Activated T-helper 17 cell treated with anti-CD3 and anti-CD28 coated beads, Interleukin-2, amount 50 U/mL, for 72 hours (primary cell): ENCODE data around the gene FGF4. TPM values are rescaled to one million over a fixed set of nuclear protein-coding genes. Genes with fewer than 3 reads are reported as not detected.

Source experiments
- ATAC-seq: fragments of 150-1000 bp; cut with Tn5 transposase; replicated peaks from 2 replicates; pipeline ENCODE4 v1.10.0; 2021; ENCODE audit warnings: mild to moderate bottlenecking, moderate library complexity
- H3K27ac Mint-ChIP-seq: one replicate; pipeline ENCODE4 v1.8.0; 2022; ENCODE audit warnings: mixed read lengths
- H3K27me3 Mint-ChIP-seq: one replicate; pipeline ENCODE4 v1.8.0; 2022; ENCODE audit warnings: mixed read lengths
- H3K36me3 Mint-ChIP-seq: one replicate; pipeline ENCODE4 v1.8.0; 2022; ENCODE audit warnings: low read depth, mild to moderate bottlenecking, mixed read lengths
- H3K4me1 Mint-ChIP-seq: one replicate; pipeline ENCODE4 v1.8.0; 2022; ENCODE audit warnings: mixed read lengths
- H3K4me3 Mint-ChIP-seq: one replicate; pipeline ENCODE4 v1.8.0; 2022; ENCODE audit warnings: mild to moderate bottlenecking, mixed read lengths
- H3K9me3 Mint-ChIP-seq: one replicate; pipeline ENCODE4 v1.8.0; 2022; ENCODE audit warnings: mixed read lengths
- total RNA-seq, 2 donors: library from RNA; stranded (reverse); gene quantifications; one replicate each; pipeline ENCODE4 v1.2.3, GENCODE V29; 2022

Gene FGF4, protein sequence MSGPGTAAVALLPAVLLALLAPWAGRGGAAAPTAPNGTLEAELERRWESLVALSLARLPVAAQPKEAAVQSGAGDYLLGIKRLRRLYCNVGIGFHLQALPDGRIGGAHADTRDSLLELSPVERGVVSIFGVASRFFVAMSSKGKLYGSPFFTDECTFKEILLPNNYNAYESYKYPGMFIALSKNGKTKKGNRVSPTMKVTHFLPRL
- total RNA-seq, result not detected

DNA sequence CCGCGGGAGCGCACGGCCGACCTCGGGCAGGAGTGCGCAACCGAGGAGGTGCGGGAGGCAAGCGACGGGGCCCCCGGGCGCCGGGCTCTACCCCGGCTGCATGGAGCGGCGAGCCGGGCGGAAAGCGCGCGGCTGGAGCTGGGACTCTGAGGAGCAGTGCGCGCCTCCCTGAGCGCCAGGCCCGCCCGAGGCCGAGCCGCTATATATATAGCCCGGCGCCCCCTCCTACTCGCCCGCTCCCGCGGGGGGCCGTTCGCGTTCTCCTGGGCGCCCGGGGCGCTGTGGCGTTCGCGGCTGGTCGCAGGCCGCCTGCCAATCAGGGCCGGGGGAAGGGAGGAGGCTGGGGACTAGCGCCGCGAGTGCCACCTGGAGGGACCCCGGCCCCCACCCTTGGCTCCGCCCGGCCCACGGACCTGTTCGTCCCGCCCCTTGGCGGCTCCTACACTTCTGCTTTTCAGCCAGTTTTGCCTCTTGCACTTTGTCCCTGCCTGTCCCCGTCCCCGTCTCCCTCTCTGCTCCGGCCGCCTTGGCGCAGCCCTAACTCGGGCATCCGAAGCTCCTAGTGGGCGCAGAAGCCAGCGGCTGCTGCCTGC is at the start of gene FGF4:
Gene FGF4 (minus strand): TSS at position 179 of the 593 bp plus-strand sequence. CDS start 257 bp downstream, outside the sequence.
- H3K27ac Mint-ChIP-seq, result no peak within 1 kb of the TSS
- no peaks in the 10 kb centered on the region for H3K4me1 Mint-ChIP-seq
- no peaks in the 10 kb centered on the region for H3K36me3 Mint-ChIP-seq
- peaks cover 17% of the 10 kb centered on the region for H3K27me3 Mint-ChIP-seq
- H3K9me3 Mint-ChIP-seq, result no peaks in the 10 kb centered on the region
- no peak for ATAC-seq
- H3K4me3 Mint-ChIP-seq, result no peak within 1 kb of the TSS

DNA sequence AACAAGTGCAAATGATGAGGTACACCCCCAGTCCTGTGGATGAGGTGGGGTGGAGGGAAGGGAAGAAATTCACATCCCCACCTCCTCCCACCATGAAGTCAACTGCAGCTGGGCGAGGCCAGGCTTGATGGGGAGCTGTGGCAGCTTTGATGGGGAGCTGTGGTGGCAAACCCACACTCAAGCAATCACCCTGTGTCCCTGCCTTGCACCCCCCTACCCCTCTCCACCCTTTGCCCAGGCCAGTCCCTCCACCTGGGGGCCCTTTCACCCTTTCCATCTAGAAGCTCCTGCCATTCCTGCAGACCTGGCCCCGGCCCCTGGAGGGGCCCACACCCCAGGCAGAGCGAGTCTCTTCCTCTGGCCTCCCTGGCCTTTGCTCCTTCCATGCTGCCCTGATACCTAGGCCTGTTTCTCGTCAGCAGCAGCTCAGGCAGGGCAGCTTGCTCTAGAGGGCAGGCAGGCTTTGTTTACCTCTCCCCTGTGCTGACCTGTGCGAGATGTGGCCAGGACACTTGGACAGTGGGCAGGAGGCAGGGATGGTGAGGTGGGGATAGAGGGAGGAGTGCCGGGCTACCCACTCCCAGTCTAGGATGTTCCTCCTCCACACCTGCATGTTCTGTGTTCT is 48.6 kb upstream of the FGF4 start:
- H3K27ac Mint-ChIP-seq, result no peak overlapping the region
- H3K36me3 Mint-ChIP-seq, result no peaks in the 10 kb centered on the region
- H3K4me3 Mint-ChIP-seq, result no peak overlapping the region
- peaks cover 22% of the 10 kb centered on the region for H3K27me3 Mint-ChIP-seq
- no peaks in the 10 kb centered on the region for H3K9me3 Mint-ChIP-seq
- H3K4me1 Mint-ChIP-seq, result no peaks in the 10 kb centered on the region
- no peak for ATAC-seq

DNA sequence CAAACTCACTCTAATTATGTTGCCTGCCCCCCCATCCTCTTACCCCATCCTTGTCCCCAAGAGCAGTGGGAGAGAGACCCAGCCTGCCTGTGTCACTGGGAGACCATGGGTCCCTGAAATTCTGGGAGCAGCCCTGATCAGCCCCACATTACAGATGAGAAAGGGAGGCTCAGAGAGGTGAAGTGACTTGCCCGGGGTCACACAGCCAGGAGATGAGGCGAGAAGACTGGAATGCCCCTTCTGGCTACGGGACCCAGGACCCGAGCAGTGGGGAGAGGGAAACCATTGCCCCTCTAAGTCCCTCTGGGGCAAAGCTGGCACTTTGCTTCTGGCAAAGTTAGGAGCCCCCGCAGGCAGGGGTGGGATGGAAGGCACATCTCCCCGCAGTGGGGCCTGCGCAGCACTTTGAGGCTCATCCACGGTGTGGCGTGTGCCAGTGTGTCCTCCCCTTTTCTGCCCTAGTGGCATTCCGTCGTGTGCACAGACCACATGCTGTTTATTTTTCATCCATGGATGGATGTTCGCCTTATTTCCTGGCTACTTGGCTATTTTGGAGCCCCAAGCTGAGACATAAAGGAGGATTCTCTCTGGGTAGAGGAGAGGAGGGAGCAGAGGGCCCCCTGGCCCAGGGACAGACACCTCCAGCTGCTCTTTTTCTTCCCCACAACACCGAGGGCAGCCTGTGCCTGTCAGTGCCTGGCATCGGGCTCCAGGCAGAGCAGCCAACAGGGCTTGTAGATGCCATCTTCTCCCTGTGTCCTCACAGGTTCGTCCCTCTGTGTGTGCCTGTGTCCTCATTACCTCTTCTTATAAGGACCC is 47.7 kb upstream of the FGF4 start:
- no peak overlapping the region for H3K4me3 Mint-ChIP-seq
- no peaks in the 10 kb centered on the region for H3K9me3 Mint-ChIP-seq

DNA sequence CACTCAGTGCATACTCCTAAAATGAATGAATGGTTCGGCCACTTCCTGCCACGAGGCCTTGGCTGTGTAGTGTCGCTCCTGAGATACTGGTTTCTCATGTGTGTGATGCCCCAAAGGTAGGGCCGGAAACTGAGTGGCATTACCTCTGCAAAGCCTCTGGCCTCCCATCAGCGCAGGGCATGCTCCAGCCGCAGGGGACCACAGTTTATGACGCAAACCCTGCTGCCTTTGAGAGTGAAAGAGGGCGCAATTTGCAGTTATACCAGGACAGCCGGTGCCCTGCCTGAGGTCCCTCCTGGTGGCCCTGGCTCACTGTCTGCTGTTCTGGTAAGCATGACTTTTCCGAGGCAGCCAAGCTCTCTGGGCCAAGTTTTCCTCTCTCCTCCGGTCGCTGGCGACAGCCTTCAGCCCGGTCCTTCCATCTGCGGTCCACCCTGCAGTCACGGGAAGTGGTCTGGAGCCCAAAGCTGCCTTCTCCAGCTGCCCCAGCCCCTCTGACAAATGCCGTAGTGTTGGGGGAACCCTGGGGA is 46.4 kb upstream of the FGF4 start:
- ATAC-seq, result no peak
- Mint-ChIP-seq H3K27me3 (peaks cover 21% of the 10 kb centered on the region), H3K4me1 (no peaks in the 10 kb centered on the region), H3K4me3 (no peak overlapping the region), H3K27ac (no peak overlapping the region), H3K36me3 (no peaks in the 10 kb centered on the region), H3K9me3 (no peaks in the 10 kb centered on the region)

More for the DNA sequence above, 47.7 kb upstream of the FGF4 start:
- ATAC-seq, result no peak
- no peaks in the 10 kb centered on the region for H3K4me1 Mint-ChIP-seq
- no peak overlapping the region for H3K27ac Mint-ChIP-seq
- peaks cover 22% of the 10 kb centered on the region for H3K27me3 Mint-ChIP-seq
- no peaks in the 10 kb centered on the region for H3K36me3 Mint-ChIP-seq

DNA sequence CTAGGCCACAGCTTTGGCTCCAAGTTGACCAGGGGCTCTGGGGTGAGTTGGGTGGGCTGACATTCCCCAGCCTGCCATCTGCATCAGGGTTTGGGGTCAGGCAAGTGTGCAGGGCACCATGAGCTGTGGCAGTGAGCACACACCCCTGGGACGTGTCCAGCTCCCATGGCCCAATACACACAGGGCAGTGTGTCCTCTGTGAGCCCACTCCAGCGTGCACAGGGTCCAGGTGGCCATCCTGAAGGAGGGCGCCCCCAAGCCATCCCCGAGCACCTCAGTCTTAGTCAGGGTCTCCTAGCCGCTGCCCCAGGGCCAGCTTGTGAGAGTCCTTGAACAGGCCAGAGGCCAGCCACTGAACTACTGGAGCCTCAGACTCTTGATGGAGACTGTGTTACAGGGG is 45.3 kb upstream of the FGF4 start:
- H3K9me3 Mint-ChIP-seq, result no peaks in the 10 kb centered on the region
- ATAC-seq, result no peak
- H3K27ac Mint-ChIP-seq, result no peak overlapping the region
- peaks cover 23% of the 10 kb centered on the region for H3K27me3 Mint-ChIP-seq
- H3K36me3 Mint-ChIP-seq, result no peaks in the 10 kb centered on the region
- no peak overlapping the region for H3K4me3 Mint-ChIP-seq
- H3K4me1 Mint-ChIP-seq, result no peaks in the 10 kb centered on the region

DNA sequence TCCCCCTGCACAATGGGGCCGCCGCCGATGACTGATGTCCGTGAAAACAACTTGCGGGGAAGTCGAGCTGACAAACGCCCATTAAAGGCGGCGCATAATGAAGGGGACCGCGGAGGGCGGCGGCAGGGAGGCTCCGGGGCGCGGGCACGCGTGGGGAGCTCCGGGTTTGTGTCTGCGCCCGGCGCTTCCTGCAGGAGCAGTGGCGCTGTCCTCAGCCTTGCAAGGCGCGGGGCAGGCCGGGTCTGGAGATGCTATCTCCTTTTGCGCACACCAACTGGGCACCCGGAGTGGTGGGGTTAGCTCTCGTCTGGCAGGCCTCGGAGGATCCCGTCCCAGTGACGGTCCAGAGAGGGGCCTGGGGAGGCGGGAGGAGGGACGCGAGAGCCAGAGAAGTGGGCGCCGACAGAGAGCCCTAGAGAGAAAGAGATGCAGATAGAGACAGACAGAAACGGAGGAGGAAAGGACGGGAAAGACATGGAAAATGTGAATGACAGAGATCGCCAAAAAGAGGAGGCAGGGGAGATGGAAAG is 44.5 kb upstream of the FGF4 start:
- Mint-ChIP-seq H3K4me3 (no peak overlapping the region), H3K9me3 (no peaks in the 10 kb centered on the region), H3K4me1 (no peaks in the 10 kb centered on the region), H3K36me3 (no peaks in the 10 kb centered on the region), H3K27ac (no peak overlapping the region), H3K27me3 (peaks cover 28% of the 10 kb centered on the region)
- ATAC-seq, result no peak

DNA sequence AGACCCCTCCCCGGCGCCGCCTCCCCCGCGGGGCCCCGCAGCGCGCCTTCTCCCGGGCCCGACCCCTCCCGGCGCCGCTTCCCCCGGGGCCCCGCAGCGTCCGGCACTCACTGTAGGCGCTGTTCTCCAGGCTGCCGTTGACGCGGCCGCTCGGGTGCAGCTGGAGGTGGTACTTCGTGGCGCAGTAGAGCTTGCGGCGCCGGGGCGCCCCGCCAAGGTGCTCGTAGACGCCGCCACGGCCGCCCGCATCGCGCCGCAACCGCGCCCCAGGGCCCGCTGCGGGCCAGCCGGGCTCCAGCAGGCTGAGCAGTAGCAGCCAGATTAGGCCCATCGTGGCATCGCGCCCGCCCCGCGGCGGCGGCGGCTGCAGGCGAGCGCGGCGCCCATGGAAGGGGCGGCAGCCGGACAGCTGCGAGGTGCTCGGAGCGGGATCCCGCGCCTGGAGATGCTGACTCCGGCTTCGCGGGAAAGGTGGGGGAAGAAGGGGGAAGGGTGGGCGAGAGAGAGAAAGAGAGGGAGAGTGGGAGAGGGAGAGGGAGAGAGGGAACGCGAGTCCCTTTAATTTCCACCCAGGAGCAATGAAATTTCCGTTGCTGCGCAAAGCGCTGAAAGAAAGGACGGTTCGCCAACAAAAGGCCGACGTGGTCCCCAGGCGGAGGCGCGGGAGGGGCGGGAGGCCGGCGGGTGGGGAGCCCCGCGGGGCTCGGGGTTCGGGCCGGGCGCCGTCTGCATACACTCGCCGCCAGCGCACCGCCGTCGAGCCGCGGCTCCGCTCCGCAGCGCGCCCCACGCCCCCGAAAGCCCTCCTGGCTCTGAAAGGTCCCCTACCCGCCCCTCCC is 43.7 kb upstream of the FGF4 start, which contains the start of gene FGF3:
Gene FGF3 (minus strand): TSS at position 814 of the 839 bp plus-strand sequence. CDS start 483 bp downstream, at position 331.
- Mint-ChIP-seq H3K9me3 (no peaks in the 10 kb centered on the region), H3K4me3 (no peak within 1 kb of the TSS), H3K4me1 (no peaks in the 10 kb centered on the region), H3K27ac (no peak within 1 kb of the TSS), H3K27me3 (peaks cover 34% of the 10 kb centered on the region), H3K36me3 (no peaks in the 10 kb centered on the region)
- ATAC-seq, result no peak

DNA sequence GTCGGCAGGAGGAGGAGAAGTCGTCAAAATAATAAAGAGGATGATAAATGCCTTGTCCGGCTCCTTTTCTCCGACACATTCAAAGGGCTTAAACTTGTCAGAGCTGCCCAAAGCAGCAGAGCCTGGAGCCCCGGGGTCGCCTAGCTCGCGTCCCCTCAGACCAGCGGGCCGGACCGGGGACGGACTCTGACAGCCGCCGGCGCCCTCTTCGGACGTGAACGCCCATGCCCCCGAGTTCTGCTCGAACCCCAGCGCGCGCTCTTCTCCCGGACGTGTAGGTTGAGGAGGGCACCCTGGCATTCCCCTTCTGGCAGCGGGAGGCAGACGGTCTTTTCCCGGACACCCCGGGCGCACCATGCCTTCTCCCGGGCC is 43.1 kb upstream of the FGF4 start:
- H3K27me3 Mint-ChIP-seq, result peaks cover 36% of the 10 kb centered on the region
- no peaks in the 10 kb centered on the region for H3K4me1 Mint-ChIP-seq
- no peaks in the 10 kb centered on the region for H3K9me3 Mint-ChIP-seq
- H3K27ac Mint-ChIP-seq, result no peak overlapping the region
- H3K4me3 Mint-ChIP-seq, result no peak overlapping the region
- no peak for ATAC-seq
- H3K36me3 Mint-ChIP-seq, result no peaks in the 10 kb centered on the region

DNA sequence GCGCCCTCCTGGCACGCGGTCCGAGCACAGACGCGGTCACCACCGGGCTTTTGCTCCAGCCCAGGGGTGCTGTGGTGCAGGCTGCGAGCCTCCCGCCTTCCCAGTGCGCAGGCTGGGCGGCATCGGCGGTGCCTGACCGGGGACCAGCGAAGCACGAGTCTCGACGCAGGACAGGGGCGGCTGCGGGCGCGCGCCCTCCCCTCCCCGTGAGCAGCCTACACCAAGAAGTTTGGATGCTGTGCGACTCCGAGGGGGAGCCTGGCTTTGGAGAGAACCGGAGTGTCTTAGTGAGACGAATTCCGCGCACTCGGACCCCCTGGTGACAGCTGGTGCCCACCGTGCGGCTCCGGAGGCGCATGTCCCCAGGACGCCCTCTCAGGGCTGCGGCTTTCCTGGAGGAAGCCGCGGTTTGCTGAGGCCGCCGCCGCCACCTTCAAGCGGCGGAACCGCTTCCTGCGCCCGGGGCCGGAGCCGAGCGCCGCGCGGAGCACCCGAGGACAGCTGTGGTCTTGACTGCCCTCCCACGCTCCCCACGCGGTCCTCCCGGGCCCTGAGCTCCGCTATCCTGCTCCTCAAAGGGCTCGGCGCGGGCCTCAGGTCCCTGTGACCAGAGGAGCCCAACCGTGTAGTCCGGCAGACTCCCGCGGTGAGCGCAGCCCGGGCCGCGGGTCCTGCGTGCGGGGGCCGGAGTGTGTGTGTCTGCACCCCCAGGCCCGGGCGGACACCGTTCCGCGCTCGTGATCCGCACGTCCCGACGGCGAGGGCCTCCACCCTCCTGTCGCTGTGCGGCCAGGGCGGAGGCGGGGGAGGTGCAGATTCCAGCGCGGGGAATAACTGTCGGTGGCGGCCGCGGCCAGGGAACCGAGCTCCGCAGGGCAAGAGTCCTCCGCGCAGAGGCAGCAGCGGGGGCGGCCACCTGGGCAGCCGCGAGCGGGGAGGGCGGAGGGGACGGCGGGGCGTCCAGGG is 42.4 kb upstream of the FGF4 start:
- Mint-ChIP-seq H3K27ac (no peak overlapping the region), H3K27me3 (peaks cover 34% of the 10 kb centered on the region), H3K4me1 (no peaks in the 10 kb centered on the region), H3K36me3 (no peaks in the 10 kb centered on the region), H3K4me3 (no peak overlapping the region), H3K9me3 (no peaks in the 10 kb centered on the region)
- no peak for ATAC-seq

DNA sequence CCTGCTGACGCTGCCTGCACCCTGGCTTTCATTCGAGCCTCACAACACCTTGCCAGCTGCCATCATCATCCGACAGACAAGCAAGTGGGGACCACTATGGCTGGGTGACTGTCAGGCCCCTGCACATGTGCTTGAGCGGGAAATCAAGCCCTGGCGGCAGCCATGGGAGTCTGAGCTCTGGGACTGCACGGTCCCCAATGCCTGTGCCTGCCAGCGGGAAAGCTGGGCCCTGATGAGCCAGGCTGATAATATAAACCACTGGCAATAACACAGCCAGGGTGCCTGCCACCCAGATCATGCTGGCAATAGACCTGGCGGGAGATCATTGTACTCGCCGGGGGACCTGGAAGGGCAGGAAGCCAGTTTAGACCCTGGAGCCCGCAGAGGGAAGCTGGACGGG is 41.5 kb upstream of the FGF4 start:
- H3K4me3 Mint-ChIP-seq, result no peak overlapping the region
- no peaks in the 10 kb centered on the region for H3K4me1 Mint-ChIP-seq
- no peak for ATAC-seq
- H3K27me3 Mint-ChIP-seq, result peaks cover 34% of the 10 kb centered on the region
- no peak overlapping the region for H3K27ac Mint-ChIP-seq
- H3K36me3 Mint-ChIP-seq, result no peaks in the 10 kb centered on the region
- no peaks in the 10 kb centered on the region for H3K9me3 Mint-ChIP-seq

DNA sequence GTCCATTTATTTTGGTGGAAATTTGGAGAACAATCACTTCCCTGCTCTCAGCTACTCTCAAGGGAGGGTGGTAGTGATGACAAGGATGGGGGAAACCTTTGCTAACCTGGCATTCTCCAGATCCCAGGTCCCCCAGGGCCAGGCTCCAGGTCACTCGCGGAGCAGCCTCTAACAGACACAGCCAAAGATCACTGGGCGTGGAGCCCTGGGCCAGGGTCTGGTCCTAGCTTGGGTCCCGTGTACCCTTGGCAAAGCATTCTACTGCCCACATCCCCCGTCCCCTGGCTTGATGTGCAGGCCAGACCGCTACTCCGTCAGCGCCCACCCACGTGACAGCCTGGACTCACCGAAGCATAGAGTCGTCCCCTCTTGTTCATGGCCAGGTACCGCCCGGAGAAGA is 40.8 kb upstream of the FGF4 start:
- Mint-ChIP-seq H3K4me1 (no peaks in the 10 kb centered on the region), H3K4me3 (no peak overlapping the region), H3K27me3 (peaks cover 33% of the 10 kb centered on the region), H3K27ac (no peak overlapping the region), H3K9me3 (no peaks in the 10 kb centered on the region), H3K36me3 (no peaks in the 10 kb centered on the region)
- ATAC-seq, result no peak

DNA sequence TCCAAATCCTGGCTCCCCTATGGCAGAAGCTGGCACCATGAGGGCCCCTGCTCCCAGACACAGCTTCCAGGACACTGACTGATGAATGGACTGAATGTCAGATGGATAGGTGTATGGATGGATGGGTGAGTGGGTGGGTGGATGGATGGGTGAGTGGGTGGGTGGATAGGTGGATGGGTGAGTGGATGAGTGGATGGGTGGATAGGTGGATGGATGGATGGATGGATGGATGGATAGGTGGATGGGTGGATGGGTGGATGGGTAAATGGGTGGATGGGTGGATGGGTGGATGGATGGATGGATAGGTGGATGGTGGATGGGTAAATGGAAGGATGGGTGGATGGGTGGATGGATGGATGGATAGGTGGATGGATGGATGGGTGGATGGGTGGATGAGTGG is 39.8 kb upstream of the FGF4 start:
- no peaks in the 10 kb centered on the region for H3K4me1 Mint-ChIP-seq
- H3K4me3 Mint-ChIP-seq, result no peak overlapping the region
- no peak overlapping the region for H3K27ac Mint-ChIP-seq
- no peak for ATAC-seq
- H3K9me3 Mint-ChIP-seq, result no peaks in the 10 kb centered on the region
- H3K36me3 Mint-ChIP-seq, result no peaks in the 10 kb centered on the region
- peaks cover 26% of the 10 kb centered on the region for H3K27me3 Mint-ChIP-seq

DNA sequence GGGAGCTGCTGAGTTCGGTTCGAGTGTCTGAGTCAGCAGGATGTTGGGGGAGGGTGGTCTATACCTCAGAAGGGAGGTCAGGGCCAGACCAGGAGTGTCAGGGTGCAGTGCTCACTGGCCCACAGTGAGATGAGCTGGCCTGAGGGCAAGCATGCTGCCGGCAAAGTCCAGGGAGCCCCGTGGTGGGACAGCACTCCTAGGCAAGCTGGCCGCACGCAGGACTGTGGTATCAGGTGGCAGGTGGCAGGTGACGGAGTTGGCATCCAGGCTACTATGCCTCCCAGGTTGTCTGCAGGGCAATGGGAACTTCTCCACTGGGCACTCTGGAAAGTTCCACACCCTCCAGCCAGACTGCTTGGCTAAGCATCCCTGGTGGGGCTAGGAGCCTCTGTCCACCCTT is 39.3 kb upstream of the FGF4 start:
- H3K36me3 Mint-ChIP-seq, result no peaks in the 10 kb centered on the region
- no peaks in the 10 kb centered on the region for H3K9me3 Mint-ChIP-seq
- H3K27me3 Mint-ChIP-seq, result peaks cover 26% of the 10 kb centered on the region
- H3K4me3 Mint-ChIP-seq, result no peak overlapping the region
- no peak for ATAC-seq
- H3K4me1 Mint-ChIP-seq, result no peaks in the 10 kb centered on the region
- no peak overlapping the region for H3K27ac Mint-ChIP-seq
